HG02885 (cell line): ENCODE data around the gene SERF2.
A peak's percentile ranks its signal among the peaks of the same experiment; 100 is the strongest.
"Not testable (repeated sequence)": the region's sequence is repeated elsewhere in the genome, so short reads cannot be mapped to it uniquely, and the experiment has no call there.

Source experiments
- ATAC-seq: cut with Tn5 transposase; IDR thresholded peaks from one replicate; pipeline ENCODE4 v1.9.1; 2021; ENCODE audit warnings: mild to moderate bottlenecking; ENCODE audit not compliant: unreplicated experiment, poor library complexity

The SERF2 gene

GRCh38 chr15:43826508-43827341 lies 34.6 kb downstream of the SERF2 start, which contains the start of gene WDR76:
WDR76 (plus strand) TSS chr15:43827002; CDS start chr15:43827033, 31 bp downstream.
- peak; percentile 70 for ATAC-seq

DNA sequence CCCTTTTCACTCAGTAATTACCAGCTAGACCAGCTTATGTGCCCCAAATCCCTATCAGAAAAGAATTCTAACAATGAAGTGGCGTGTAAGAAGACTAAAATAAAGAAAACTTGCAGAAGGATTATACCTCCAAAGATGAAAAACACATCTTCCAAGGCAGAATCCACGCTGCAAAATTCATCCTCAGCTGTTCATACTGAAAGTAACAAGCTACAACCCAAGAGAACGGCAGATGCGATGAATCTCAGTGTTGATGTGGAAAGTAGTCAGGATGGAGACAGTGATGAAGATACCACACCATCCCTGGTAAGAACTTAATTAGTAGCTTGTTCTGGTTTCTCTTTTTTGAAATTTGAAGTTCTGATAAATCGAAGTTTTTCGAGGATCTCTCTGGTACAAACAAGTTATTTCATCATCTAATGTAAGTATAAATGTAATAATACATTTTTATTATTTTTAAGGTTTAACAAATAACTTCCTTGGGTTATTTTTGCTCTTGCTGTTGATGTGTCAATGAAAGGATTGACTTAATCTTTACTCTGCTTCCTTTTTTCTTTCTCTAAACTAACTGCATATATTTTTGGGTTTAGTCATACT lies 36.0 kb downstream of the SERF2 start:
- ATAC-seq: no peak

- ATAC-seq: not testable (repeated sequence)
Measured at GRCh38 chr15:43829951-43830540, 37.9 kb downstream of the SERF2 start.

DNA sequence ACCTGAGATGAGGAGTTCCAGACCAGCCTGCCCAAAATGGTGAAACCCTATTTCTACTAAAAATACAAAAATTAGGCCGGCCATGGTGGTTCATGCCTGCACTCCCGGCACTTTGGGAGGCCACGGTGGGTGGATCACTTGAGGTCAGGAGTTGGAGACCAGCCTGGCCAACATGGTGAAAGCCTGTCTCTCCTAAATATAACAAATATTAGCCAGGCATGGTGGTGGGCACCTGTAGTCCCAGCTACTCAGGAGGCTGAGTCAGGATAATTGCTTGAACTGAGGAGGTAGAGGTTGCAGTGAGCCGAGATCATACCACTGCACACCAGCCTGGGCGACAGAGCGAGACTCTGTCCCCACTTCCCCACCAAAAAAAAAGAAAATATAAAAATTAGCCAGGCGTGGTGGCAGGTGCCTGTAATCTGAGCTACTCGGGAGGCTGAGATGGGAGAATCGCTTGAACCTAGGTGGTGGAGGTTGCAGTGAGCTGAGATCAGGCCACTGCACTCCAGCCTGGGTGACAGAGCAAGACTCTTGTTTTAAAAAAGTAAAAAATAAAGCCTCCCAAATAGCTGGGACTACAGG lies 38.7 kb downstream of the SERF2 start:
- ATAC-seq: not testable (repeated sequence)

DNA sequence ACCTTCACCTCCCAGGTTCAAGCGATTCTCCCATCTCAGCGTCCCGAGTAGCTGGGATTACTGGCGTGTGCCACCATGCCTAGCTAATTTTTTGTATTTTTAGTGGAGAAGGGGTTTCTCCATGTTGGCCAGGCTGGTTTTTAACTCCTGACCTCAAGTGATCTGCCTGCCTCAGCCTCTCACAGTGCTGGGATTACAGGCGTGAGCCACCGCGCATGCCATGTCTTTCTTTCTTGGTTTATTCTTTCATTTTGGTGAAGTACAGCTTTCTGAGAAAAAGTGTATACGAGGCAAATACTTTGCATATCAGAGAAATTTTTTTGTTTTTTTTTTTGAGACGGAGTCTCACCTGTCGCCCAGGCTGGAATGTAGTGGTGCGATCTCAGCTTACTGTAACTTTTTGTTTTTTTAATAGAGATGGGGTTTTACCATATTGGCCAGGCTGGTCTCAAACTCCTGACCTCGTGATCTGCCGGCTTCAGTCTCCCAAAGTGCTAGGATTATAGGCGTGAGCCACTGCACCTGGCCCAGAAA lies 39.5 kb downstream of the SERF2 start:
- not testable (repeated sequence) for ATAC-seq

DNA sequence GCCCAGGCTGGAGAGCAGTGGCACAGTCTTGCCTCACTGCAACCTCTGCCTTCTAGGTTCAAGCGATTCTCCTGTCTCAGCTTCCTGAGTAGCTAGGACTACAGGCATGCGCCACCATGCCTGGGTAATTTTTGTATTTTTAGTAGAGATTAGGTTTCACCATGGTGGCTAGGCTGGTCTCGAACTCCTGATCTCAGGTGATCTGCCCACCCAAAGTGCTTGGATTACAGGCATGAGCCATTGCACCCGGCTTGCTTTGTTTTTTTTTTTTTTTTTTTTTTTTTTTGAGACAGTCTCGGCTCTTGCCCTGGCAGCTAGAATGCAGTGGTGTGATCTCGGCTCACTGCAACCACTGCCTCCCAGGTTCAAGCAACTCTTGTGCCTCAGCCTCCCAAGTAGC lies 40.4 kb downstream of the SERF2 start:
- not testable (repeated sequence) for ATAC-seq

DNA sequence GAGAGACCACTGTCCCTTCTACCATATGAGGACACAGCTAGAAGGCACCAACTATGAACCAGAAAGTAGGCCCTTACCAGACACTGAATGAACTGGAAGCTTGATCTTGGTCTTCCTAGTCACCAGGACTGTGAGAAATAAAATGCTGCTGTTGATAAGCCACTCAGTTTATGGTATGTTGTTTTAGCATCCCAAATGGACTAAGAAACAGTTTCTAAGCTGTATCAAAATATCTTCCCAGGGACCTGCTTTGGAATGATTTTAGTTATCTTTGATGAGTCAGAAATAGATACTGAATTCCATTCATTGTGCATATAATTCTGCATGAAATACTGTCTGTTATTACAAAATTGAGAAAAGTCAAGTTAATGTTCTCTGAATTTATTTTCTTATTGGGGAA lies 53.3 kb downstream of the SERF2 start:
- no peak for ATAC-seq
